HEK293T (cell line): Measurements from ENCODE around the gene TEX2.

Experiments
- BHLHE40 ChIP-seq: fragments of 450-650 bp; IDR thresholded peaks from 2 replicates; pipeline ENCODE4 v1.6.1; 2016; ENCODE audit warnings: mild to moderate bottlenecking, moderate library complexity, borderline replicate concordance
- HDGF ChIP-seq: fragments of 450-650 bp; IDR thresholded peaks from 2 replicates; pipeline ENCODE4 v1.6.1; 2017; ENCODE audit warnings: antibody characterized with exemption, borderline replicate concordance
- SUZ12 ChIP-seq: fragments of 450-650 bp; IDR thresholded peaks from 2 replicates; pipeline ENCODE4 v1.6.1; 2016; ENCODE audit warnings: mild to moderate bottlenecking
- ZNF384 ChIP-seq: fragments of 450-650 bp; IDR thresholded peaks from 2 replicates; pipeline ENCODE4 v1.6.1; 2016

- TF ChIP-seq BHLHE40 (no peak), ZNF384 (no peak), SUZ12 (no peak), HDGF (no peak)
Observed at GRCh38 chr17:64202683-64203344, 60.2 kb downstream of the TEX2 start.
